Liver (tissue), 9 donors: ENCODE data around the gene PHF24. TPM values are rescaled to one million over a fixed set of nuclear protein-coding genes. Genes with fewer than 3 reads are reported as not detected.

ENCODE experiments used
- DNase-seq: peaks from one replicate; pipeline ENCODE4 v3.0.0-alpha.2; 2017; ENCODE audit warnings: low spot score
- H3K27ac ChIP-seq, 2 donors: one replicate each; pipeline ENCODE4 v1.7.0; 2013; ENCODE audit warnings: inconsistent platforms in 2 of 2, low read length in 2 of 2, control low read depth in 1 of 2, low read depth in 1 of 2, mild to moderate bottlenecking in 1 of 2
- H3K27me3 ChIP-seq, 4 donors: one replicate each; pipeline versions ENCODE4 v1.6.1 to v1.7.0; 2013; ENCODE audit warnings: low read length in 3 of 4, inconsistent platforms in 1 of 4, mild to moderate bottlenecking in 1 of 4, moderate library complexity in 1 of 4; ENCODE audit not compliant: control insufficient read depth in 4 of 4, insufficient read depth in 4 of 4
- H3K36me3 ChIP-seq, 4 donors: one replicate each; pipeline versions ENCODE4 v1.6.1 to v1.7.0; 2013; ENCODE audit warnings: low read length in 3 of 4, mild to moderate bottlenecking in 3 of 4, low read depth in 1 of 4, moderate library complexity in 1 of 4; ENCODE audit not compliant: control insufficient read depth in 4 of 4, insufficient read depth in 3 of 4
- H3K4me1 ChIP-seq, 4 donors: one replicate each; pipeline versions ENCODE4 v1.6.1 to v1.7.0; 2013; ENCODE audit warnings: low read length in 3 of 4, mild to moderate bottlenecking in 3 of 4, moderate library complexity in 1 of 4; ENCODE audit not compliant: control insufficient read depth in 4 of 4, insufficient read depth in 4 of 4
- H3K4me3 ChIP-seq, 3 donors: one replicate each; pipeline versions ENCODE4 v1.6.1 to v1.7.0; 2013; ENCODE audit warnings: low read length in 3 of 3, control low read depth in 1 of 3, low read depth in 1 of 3, mild to moderate bottlenecking in 1 of 3
- H3K9ac ChIP-seq, 2 donors: one replicate each; pipeline ENCODE4 v1.7.0; 2013; ENCODE audit warnings: low read length in 2 of 2, mild to moderate bottlenecking in 2 of 2, moderate library complexity in 2 of 2, control low read depth in 1 of 2, low read depth in 1 of 2
- H3K9me3 ChIP-seq, 4 donors: one replicate each; pipeline versions ENCODE4 v1.6.1 to v1.7.0; 2013; ENCODE audit warnings: low read length in 3 of 4; ENCODE audit not compliant: control insufficient read depth in 4 of 4
- ATF3 ChIP-seq: IDR thresholded peaks from 2 replicates; pipeline ENCODE4 v1.6.1; 2016; ENCODE audit warnings: antibody characterized with exemption
- CTCF ChIP-seq: fragments of 150-350 bp; IDR thresholded peaks from 2 replicates; pipeline ENCODE4 v1.5.1; 2017; ENCODE audit warnings: improper control_type of control experiment, low read depth, low read length; ENCODE audit not compliant: missing input control
- EGR1 ChIP-seq, 2 donors: IDR thresholded peaks; 2 replicates each; pipeline ENCODE4 v1.6.1; 2016 to 2018; ENCODE audit warnings: antibody characterized with exemption in 2 of 2, low read depth in 2 of 2
- FOXA1 ChIP-seq: IDR thresholded peaks from 2 replicates; pipeline ENCODE4 v1.6.1; 2016; ENCODE audit warnings: antibody characterized with exemption
- FOXA2 ChIP-seq: IDR thresholded peaks from 2 replicates; pipeline ENCODE4 v1.6.1; 2016; ENCODE audit warnings: antibody characterized with exemption
- HNF4A ChIP-seq, 2 donors: conservative IDR thresholded peaks; 2 replicates each; pipeline ENCODE4 v1.6.1; 2016; ENCODE audit warnings: antibody characterized with exemption in 2 of 2, mild to moderate bottlenecking in 2 of 2
- HNF4G ChIP-seq: IDR thresholded peaks from 2 replicates; pipeline ENCODE4 v1.6.1; 2016; ENCODE audit warnings: antibody characterized with exemption
- JUND ChIP-seq, 2 donors: IDR thresholded peaks; 2 replicates each; pipeline ENCODE4 v1.6.1; 2016; ENCODE audit warnings: antibody characterized with exemption in 2 of 2
- RAD21 ChIP-seq, 2 donors: IDR thresholded peaks; 2 replicates each; pipeline ENCODE4 v1.6.1; 2016; ENCODE audit warnings: antibody characterized with exemption in 2 of 2, mild to moderate bottlenecking in 2 of 2
- REST ChIP-seq: IDR thresholded peaks from 2 replicates; pipeline ENCODE4 v1.6.1; 2016; ENCODE audit warnings: antibody characterized with exemption, mild to moderate bottlenecking
- RXRA ChIP-seq, 2 donors: IDR thresholded peaks; 2 replicates each; pipeline ENCODE4 v1.6.1; 2017 to 2018; ENCODE audit warnings: antibody characterized with exemption in 2 of 2, mild to moderate bottlenecking in 1 of 2
- SP1 ChIP-seq: IDR thresholded peaks from 2 replicates; pipeline ENCODE4 v1.6.1; 2018; ENCODE audit warnings: antibody characterized with exemption, mild to moderate bottlenecking
- TAF1 ChIP-seq: conservative IDR thresholded peaks from 2 replicates; pipeline ENCODE4 v1.6.1; 2016; ENCODE audit warnings: antibody characterized with exemption, mild to moderate bottlenecking
- ZBTB33 ChIP-seq: IDR thresholded peaks from 2 replicates; pipeline ENCODE4 v1.6.1; 2016; ENCODE audit warnings: antibody characterized with exemption
- WGBS: extraction: QIAGEN DNeasy Blood & Tissue Kit; methylation state at CpG from one replicate; pipeline ENCODE4 v1.1.7; 2013; 5-methylcytosine and 5-hydroxymethylcytosine counted together
- polyA plus RNA-seq, 2 donors: library from polyadenylated mRNA; stranded (reverse) in 1 of 2; unstranded in 1 of 2; fragments of 200-250 nt in 1 of 2; fragments of >200 nt in 1 of 2; fragmentation: Nextera tagmentation in 1 of 2; extraction: Ambion mirVana in 1 of 2; gene quantifications; one replicate each; pipeline versions ENCODE4 v1.2.1 to v1.2.3, GENCODE V29; 2013 to 2015
- total RNA-seq, 2 donors: library from RNA; depleted of rRNA; stranded (reverse); fragments of >200 nt; gene quantifications; one replicate each; pipeline ENCODE4 v1.2.3, GENCODE V29; 2014
- donor health status: healthy.
- donor health status: healthy.
- donor health status: healthy.
- donor health status: healthy.
- donor health status: healthy.

Gene PHF24
- total and polyA plus RNA-seq, 4 donors: 0.01 to 0.17 (median 0.04) TPM

DNA sequence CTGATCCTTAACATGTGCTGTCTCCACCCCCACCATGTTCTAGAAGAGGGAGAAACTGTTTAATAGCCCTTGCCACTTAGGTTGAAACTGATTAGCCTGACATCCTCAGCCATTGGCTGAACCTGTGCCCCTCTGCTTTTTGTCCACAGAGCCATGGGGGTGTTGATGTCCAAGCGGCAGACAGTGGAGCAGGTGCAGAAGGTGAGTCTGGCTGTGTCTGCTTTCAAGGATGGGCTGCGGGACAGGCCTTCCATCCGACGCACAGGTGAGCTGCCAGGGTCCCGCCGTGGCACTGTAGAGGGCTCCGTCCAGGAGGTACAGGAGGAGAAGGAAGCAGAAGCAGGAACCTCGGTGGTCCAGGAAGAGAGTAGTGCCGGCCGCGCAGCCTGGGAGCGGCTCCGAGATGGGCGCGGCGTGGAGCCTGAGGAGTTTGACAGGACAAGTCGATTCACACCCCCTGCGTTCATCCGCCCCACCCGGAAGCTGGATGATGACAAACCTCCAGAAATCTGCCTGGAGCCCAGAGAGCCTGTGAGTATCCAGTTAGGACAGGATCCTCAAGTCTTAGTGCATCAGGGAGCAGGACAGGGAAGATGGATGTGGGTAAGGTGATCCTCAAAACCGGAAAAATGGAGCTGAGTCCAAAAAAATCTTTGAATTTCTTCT, 13.2 kb downstream of the PHF24 start:
- H3K4me3 ChIP-seq: no peak overlapping the region
- H3K9me3 ChIP-seq: no peaks in the 10 kb centered on the region
- TF ChIP-seq CTCF (no peak), RAD21 (IDR thresholded peaks at IDR 0.05) (no peak), EGR1 (IDR thresholded peaks at IDR 0.05; ENCODE audit: low read depth in 2 of 2) (no peak), REST (no peak), FOXA1 (no peak), ZBTB33 (no peak), HNF4G (no peak), SP1 (no peak), FOXA2 (no peak), HNF4A (conservative IDR thresholded peaks at IDR 0.05) (no peak), ATF3 (no peak), TAF1 (no peak)
- 93% methylated on average over 21 of the region's 21 CpGs for WGBS
- no peaks in the 10 kb centered on the region for H3K4me1 ChIP-seq
- no peaks in the 10 kb centered on the region for H3K27me3 ChIP-seq
- no peak overlapping the region for H3K27ac ChIP-seq
- peak; percentile 30 for DNase-seq
- H3K9ac ChIP-seq: no peak overlapping the region
- no peaks in the 10 kb centered on the region for H3K36me3 ChIP-seq

DNA sequence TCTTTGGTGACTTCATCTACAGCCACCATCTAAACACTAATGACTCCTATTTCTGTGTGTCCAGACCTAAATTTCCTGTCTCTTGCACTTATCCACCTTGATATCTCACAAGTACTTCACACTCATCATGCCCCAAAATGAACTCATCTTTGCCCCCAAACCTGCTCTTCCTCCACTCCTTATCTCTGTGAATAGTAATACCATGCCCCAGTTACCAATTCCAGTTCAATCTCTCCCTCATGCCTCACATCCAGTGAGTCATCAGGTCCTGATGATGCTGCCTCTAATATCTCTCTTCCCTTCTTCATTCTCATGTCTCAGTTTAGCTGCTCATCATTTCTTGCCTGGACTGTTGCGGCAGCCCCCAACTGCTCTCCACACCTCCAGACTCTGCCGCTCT, 16.6 kb downstream of the PHF24 start:
- H3K27me3 ChIP-seq: no peaks in the 10 kb centered on the region
- H3K4me1 ChIP-seq: no peaks in the 10 kb centered on the region
- no peak overlapping the region for H3K27ac ChIP-seq
- no peak overlapping the region for H3K4me3 ChIP-seq
- 94% methylated on average over 2 of the region's 2 CpGs for WGBS
- DNase-seq: no peak
- H3K9ac ChIP-seq: no peak overlapping the region
- no peaks in the 10 kb centered on the region for H3K9me3 ChIP-seq
- H3K36me3 ChIP-seq: no peaks in the 10 kb centered on the region
- TF ChIP-seq FOXA2 (no peak), TAF1 (no peak), RAD21 (IDR thresholded peaks at IDR 0.05) (no peak), ZBTB33 (no peak), REST (no peak), ATF3 (no peak), EGR1 (IDR thresholded peaks at IDR 0.05; ENCODE audit: low read depth in 2 of 2) (no peak), CTCF (no peak), JUND (IDR thresholded peaks at IDR 0.05) (no peak), RXRA (IDR thresholded peaks at IDR 0.05) (no peak), HNF4A (conservative IDR thresholded peaks at IDR 0.05) (no peak)
